ENCODE results near the gene CDH13.

DNA sequence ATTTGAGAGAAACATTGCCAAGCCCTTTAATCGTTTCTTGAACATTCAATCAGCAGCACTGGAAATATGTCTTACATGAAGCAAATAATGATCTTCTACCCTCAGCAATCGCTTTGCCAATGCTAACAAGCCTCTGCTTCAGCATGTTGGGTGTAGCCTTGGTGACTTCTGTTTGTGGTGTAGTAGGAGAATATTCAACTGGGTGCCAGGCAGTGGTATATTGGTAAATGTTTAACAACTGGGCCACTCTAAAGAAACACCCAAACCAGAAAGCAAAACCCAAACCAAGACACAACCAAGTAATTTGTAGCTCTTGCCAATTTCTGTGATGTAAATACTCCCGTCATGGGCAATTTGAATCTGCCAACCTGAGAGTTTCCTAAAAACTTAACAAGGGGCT is 9.7 kb downstream of the CDH13 start:
- TF ChIP-seq CTCF (IDR thresholded peaks at IDR 0.05; ENCODE audit: low read length) (no peak), EZH2 (optimal IDR thresholded peaks at IDR 0.05; ENCODE audit: low read depth, low read length) (no peak), EZH2phosphoT487 (IDR thresholded peaks at IDR 0.05; ENCODE audit: low read length) (no peak)
